HG03097 (cell line): Measurements from ENCODE around the gene GTSE1.

Experiments
- ATAC-seq: cut with Tn5 transposase; IDR thresholded peaks from one replicate; pipeline ENCODE4 v1.9.1; 2021; ENCODE audit not compliant: unreplicated experiment, low FRiP score

GTSE1 gene

DNA sequence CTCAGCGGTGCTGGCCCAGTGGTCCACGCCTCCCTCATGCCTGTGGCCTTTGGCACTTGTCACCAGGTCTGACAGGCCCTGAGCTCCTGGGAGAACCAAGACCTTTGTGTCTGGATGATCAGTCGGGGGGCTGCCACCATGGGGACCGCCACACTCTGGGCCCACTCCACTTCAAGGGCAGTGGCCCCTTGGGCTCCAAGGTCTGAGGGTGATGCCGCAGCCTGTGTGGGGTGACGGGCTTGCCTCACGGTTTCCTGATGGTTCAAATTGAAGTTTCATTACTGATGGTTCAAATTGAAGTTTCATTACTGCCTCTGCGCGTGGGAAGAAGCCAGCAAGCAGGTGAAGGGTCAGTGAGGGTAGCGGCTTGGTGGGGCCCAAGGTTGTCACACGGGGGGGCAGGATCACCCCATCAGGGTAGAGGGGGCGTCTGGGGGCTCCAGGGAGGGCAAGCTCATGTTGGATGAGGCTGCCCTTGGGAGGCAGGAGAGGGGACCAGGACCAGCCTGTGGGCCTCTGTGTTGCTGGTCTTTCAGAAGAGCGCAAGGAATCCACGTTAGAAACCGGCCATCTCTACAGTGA, 66.4 kb downstream of the GTSE1 start:
- no peak for ATAC-seq

GRCh38 chr22:46363611-46364321, 67.1 kb downstream of the GTSE1 start:
- no peak for ATAC-seq

- no peak for ATAC-seq
Observed at GRCh38 chr22:46364341-46365165, 67.9 kb downstream of the GTSE1 start.

DNA sequence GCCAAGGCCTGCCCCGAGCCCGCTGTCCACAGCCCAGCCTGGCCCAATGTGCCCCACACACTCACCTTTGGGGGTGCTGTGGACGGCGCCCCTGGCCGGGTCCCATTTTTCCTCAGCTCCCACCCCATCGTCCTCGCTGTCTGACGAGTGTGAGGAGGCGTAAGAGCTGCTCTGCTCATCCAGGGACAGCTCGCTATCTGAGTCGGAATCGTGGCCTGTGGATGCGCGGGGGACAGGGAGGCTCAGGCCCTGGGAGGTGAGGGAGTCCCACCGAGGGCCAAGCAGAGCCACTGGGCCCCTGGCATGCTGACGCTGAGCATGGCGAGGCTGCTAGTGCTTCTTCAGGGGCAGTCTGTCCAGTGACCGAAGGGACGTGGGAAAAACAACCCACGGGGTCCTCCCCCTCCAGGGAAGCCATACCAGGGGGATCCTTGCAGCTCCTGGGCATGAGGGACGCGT, 68.5 kb downstream of the GTSE1 start:
- no peak for ATAC-seq

- no peak for ATAC-seq
Observed at GRCh38 chr22:46366327-46366731, 69.7 kb downstream of the GTSE1 start.

DNA sequence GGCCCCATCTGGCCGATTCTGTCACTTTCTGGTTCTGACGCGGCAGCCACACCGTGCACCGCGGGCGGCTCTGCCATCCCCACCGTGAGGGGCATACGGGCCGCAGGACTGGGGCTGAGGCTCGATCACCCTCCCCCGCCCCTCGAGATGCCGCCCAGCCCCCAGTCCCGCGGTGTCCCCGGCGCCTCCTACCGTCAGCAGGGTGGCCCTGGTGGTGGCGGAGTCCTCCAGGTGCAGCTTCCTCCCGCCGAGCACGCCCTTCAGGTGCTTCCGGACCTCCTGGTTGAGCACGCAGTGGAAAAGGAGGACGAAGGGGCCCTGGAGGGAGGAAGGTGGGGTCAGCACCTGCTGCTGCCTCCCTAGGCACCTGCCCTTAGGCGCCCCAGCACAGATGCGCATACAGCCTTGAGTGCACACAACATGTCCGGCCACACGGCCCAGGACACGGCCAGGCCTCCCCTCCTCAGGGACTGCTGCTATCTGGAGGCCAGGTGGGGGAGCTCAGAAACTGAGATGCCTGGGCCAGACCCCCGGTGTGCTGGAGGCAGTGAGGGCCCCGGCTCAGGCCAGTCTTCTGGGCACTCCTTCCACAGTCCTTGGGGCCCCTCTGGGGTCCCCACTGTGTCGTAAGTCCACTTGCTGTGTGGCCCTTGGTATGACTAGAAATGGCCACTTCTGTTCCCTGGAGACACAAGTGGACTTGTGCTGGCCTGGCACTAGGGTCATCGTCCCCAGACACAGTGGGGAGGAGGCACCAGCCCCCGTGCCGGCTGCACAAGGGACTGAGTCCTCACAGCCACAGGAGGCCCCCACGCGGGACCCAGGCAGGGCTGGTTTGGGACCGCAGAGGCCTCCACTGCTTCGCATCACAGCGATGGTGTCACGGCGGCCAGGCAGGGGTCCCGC, 70.4 kb downstream of the GTSE1 start:
- ATAC-seq = no peak

DNA sequence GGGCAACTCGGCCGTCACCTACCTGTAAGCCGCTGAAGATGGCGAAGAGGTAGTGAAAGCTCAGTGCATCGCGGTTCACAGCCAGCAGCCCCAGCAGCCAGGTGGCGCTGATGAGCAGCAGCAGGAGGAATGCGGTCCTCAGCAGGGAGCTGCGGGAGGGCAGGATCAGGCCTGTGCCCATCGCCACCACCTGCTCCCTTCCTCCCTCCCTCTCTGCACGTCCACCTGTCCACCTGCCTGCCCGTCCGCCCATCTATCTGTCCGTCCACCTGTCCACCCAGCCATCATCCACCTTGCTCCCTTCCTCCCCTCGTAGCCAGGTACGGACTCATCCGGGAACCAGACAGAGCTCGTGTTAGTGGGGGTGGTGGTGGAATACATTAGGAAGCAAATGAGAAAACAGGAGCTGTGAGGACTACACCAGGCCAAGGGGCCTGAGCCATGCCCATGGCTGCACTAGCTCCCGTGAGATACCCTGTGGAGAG, 71.1 kb downstream of the GTSE1 start:
- no peak for ATAC-seq

DNA sequence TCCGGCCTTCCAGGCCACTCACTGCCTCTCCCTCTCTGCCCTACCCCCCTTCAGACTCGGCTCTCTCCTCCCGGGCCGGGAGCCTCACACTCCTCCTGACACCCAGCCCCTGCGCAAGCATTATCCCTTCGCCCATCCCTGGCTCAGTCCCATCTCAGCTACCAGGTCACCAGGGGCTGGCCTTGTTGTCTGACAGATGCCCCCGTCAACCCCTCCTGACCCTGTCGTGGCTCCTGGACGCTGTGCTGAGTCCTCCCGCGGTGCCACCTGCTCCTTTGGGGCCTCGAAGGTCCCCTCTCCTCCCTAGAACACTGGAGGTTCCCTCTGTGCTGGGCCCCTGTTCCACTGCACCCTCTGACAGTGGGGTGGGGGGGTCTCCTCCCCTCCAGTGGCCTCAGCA, 71.8 kb downstream of the GTSE1 start:
- ATAC-seq = no peak

DNA sequence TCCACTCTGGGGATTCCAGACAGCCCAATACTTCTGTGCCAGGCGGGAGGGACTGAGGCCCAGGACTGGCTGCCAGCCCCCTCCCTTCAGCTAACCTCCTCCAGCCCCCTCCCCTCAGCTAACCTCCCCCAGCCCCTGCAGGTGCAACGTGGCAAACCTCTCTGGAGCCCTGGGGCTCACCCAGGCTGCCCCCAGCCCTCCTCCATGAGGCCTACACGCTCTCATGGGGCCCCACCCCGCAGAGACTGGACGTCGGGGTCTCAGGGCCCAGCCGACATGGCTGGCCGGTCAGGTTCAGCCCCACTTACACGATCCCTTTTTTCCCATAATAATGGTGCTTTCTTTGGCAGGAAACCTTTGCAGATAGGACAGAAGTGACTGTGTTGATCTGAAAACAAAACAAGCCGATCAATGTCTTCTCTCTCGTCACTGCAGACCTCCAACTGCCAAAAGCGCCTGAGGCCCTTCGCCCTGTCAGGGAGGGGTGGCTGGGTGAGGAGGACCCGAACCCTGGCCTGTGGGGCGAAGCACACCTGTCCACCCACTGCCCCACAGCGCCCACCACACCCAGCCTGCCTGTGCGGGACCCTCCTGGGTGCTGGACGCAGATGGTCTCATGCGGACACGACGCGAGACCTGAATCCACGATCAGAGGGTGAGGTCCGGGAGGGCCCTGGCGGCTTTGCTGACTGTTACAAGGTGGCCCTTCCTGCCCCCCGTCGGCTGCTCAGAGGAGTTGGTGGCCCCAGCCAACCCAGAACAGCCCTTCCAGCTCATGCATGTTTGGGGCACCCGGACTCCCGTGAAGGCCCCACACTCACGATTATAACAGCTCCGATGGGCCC, 72.4 kb downstream of the GTSE1 start:
- ATAC-seq = no peak

DNA sequence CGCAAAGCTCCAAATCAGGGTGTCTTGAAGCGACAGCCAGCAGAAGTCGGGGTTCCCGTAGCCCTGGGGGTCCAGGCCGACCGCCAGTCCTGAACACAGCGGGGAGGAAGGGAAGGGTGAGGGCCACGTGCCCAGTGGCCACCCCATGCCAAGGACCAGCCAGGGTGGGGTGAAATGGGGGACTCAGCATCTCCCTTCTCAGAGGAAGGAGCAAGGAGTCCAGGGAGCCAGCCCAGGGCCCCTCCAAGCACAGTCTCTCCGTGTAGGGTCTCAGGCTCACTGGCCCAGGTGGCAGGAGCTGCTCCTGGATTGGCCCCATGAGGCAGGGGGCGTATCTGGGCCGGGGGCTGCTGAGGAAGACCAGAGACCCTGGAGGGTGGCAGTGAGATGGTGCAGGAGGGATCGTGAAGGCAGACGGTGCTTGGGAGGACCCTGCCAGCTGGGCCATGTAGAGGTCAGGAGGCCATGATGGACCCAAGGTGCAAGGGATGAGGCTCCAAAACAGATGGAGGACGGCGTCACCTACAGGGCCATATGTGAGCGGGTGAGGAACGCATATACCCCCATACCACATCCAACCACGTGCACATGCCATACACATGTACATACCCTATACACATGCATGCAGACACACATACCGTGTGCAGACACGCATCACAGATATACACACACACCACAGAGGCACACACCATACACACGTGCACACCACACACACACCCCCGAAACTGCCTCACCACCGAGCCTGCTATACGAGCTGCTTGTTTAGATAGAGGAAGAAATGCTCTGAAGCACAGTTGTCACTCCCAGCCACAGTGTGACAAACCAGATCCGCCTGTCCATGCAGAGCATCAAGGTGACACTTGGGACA, 73.3 kb downstream of the GTSE1 start:
- no peak for ATAC-seq

GRCh38 chr22:46370584-46371291, 74.1 kb downstream of the GTSE1 start:
- no peak for ATAC-seq

DNA sequence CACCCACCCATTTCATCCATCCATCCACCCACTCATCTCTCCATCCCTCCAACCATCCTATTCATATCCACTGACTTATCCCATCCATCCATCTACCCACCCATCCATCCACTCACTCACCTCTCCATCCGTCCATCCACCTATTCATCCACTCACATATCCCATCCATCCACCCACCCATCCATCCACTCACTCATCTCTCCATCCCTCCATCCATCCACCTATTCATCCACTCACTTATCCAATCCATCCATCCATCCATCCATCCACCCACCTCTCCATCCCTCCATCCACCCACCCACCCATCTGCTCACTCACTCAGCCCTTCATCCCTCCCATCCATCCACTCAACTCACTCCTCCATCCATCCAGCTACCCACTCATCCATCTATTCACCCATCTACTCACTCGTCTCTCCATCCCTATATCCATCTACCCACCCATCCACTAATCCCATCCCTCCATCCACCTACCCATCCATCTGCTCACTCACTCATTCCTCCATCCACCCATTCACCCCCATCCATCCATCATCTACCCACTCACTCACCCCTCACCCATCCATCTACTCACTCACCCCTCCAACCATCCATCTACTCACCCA, 75.1 kb downstream of the GTSE1 start:
- ATAC-seq = no peak

DNA sequence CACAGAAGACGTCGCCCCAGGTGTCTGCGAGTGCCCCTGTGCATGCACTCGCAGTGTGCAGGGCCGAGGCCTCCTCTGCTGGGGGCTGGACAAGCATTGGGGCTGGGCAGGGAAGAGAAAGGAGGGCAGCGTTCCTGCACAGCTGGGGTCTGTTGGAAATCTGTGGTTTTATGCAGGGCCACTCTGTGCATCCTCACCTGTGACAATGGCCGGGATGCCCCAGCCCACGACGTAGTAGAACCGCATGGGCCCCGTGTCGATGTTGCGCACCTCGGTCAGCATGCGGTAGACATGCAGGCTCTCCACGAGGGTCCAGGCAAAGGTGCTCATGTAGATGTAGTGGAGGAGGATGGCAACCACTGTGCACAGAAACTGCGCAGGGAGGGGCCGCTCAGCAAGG, 76.0 kb downstream of the GTSE1 start:
- ATAC-seq = no peak

- ATAC-seq = no peak
Observed at GRCh38 chr22:46373159-46373558, 76.5 kb downstream of the GTSE1 start.

- no peak for ATAC-seq
Observed at GRCh38 chr22:46373921-46374662, 77.4 kb downstream of the GTSE1 start.

GRCh38 chr22:46374663-46375474, 78.2 kb downstream of the GTSE1 start:
- no peak for ATAC-seq
